GM12865 (cell line): ENCODE measurements around the gene EPHX1.

ENCODE experiments used
- DNase-seq: peaks from one replicate; pipeline ENCODE4 v3.0.0; 2010; ENCODE audit warnings: low read depth
- H3K4me3 ChIP-seq: 2 replicates; pipeline ENCODE4 v1.5.1; 2011; ENCODE audit warnings: mild to moderate bottlenecking, low read depth, low read length, control low read depth
- CTCF ChIP-seq: IDR thresholded peaks from 2 replicates; pipeline ENCODE4 v1.5.1; 2011; ENCODE audit warnings: low read length, control low read depth, low read depth, inconsistent platforms; ENCODE audit not compliant: insufficient read depth; ENCODE audit errors: missing control alignments

The EPHX1 gene

GRCh38 chr1:225815526-225816178, 5.7 kb downstream of the EPHX1 start:
- no peak for DNase-seq
- TF ChIP-seq CTCF, result no peak
- H3K4me3 ChIP-seq, result no peak overlapping the region

DNA sequence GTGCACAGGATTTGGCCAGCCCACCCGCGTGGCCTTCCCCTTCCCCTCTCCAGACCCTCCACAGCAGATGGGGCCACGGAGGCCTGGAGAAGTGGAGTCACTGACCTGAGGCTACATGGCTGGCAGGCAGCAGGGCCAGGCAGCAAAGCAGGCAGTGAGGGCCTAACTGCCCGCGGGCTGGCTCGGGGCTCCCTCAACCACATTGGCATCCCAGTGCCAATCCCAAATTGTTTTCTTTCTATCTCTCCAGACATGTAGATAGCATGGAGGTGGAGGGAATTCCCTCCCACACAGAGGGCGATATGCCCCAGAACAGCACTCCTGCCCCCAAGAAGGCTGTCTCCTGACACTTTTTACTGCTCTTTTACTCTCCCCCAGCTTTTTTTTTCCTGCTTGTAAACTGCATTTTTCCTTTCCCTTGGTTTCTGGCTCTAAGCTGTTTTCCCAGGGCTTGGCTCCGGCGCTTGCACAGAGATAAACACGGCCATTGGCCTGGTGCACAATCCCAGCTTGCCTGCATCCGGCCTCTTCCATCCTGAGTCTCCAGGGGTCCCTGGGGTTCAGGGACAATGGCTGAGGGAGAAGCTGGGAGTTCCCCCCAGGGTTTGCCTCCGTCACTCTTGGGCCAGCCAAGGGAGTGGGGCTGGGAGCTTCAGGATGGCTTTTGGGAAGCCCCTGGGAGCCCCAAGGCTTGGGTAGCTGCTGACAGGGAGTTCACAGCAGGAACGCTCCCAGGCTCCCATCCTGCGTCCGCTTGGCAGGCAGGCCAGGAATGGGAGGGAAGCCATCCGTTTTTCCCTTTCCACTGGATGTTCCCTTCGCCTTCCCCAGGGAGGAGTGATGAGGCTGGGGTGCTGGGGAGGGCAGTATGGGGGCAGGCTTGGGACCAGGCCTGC, 7.0 kb downstream of the EPHX1 start:
- no peak overlapping the region for H3K4me3 ChIP-seq
- no peak for DNase-seq
- no peak for TF ChIP-seq CTCF

DNA sequence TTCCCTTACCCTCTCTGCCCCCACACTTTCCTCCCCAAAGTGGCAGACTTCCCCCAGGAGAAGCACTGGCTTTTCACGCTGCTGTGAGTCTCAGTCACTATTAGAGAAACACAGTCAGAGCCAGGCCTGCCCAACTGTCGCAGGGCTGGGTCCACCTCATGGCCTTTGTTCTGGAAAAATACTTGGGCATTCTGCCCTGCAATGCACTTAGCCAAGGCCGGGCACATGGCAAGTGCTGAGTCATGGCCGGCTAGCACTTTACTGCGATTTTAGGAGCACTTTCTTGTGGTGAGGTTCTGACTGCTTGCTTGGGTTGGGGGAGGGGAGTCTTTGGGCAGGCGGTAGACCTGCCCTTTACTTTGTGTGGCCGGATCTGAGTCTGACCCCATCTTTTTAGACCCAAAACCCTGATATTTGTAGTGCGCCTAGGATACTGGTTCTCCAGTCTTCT, 7.7 kb downstream of the EPHX1 start:
- DNase-seq, result no peak
- H3K4me3 ChIP-seq, result no peak overlapping the region
- TF ChIP-seq CTCF, result no peak

GRCh38 chr1:225818229-225818628, 8.3 kb downstream of the EPHX1 start:
- no peak for TF ChIP-seq CTCF
- no peak overlapping the region for H3K4me3 ChIP-seq
- DNase-seq, result no peak

GRCh38 chr1:225819346-225820192, 9.6 kb downstream of the EPHX1 start:
- no peak overlapping the region for H3K4me3 ChIP-seq
- no peak for DNase-seq
- TF ChIP-seq CTCF, result no peak

- no peak overlapping the region for H3K4me3 ChIP-seq
- DNase-seq, result no peak
- no peak for TF ChIP-seq CTCF
Observed at GRCh38 chr1:225820522-225821120, 10.7 kb downstream of the EPHX1 start.
